ENCODE results near the gene OR6S1. TPM values are rescaled to one million over a fixed set of nuclear protein-coding genes. Genes with fewer than 3 reads are reported as not detected.

OR6S1 gene
- total and polyA plus RNA-seq, 2 of the 8 experiments (the other 6 are each of a cell fraction or from before 2014, with no cell fraction given), result not detected

GRCh38 chr14:20610002-20610765 lies 31.3 kb downstream of the OR6S1 start (continued):
- TF ChIP-seq CHD7 (IDR thresholded peaks at IDR 0.05; ENCODE audit: insufficient replicate concordance, low read length) (no peak), RBBP5 (IDR thresholded peaks at IDR 0.05; ENCODE audit: borderline replicate concordance, low read depth, low read length) (no peak), SIN3A (conservative IDR thresholded peaks at IDR 0.05 in 1 of 2, IDR thresholded peaks at IDR 0.05 in 1 of 2; ENCODE audit: low read depth in 1 of 2, low read length in 2 of 2) (no peak), SP2 (IDR thresholded peaks at IDR 0.05; ENCODE audit: low read length) (no peak), SRF (IDR thresholded peaks at IDR 0.05; ENCODE audit: low read depth, low read length) (no peak), POU5F1 (IDR thresholded peaks at IDR 0.05; ENCODE audit: low read depth, low read length) (0 out of 2 replicates have a peak, but pooled peaks have one; percentile 42), EGR1 (IDR thresholded peaks at IDR 0.05; ENCODE audit: borderline replicate concordance, low read depth, low read length) (no peak), SIX5 (IDR thresholded peaks at IDR 0.05; ENCODE audit: low read depth, low read length) (no peak), POLR2AphosphoS5 (IDR thresholded peaks at IDR 0.05; ENCODE audit: low read depth, low read length) (no peak), SAP30 (IDR thresholded peaks at IDR 0.05; ENCODE audit: insufficient read depth, insufficient replicate concordance, low read length) (no peak)
